SK-N-SH treated with all-trans-retinoic acid at 6 μM for 48 hours (cell line): ENCODE measurements around the gene PLEKHG5.
"Not testable (repeated sequence)": the region's sequence is repeated elsewhere in the genome, so short reads cannot be mapped to it uniquely, and the experiment has no call there.

Experiments
- ATAC-seq: fragments of 200-7000 bp; cut with Tn5 transposase; 3 replicates; pipeline ENCODE4 v1.9.1; 2020; ENCODE audit warnings: mild to moderate bottlenecking, moderate library complexity
- ARNTL ChIP-seq: fragments of 450-650 bp; formaldehyde crosslinking; IDR thresholded peaks from 2 replicates; pipeline ENCODE4 v1.5.0; 2020; ENCODE audit warnings: low read depth, mild to moderate bottlenecking, moderate library complexity, borderline replicate concordance
- BACH2 ChIP-seq: fragments of 250-450 bp; sonication (Bioruptor Pico); IDR thresholded peaks from 2 replicates; pipeline ENCODE4 v1.9.0; 2021; ENCODE audit warnings: mild to moderate bottlenecking, borderline replicate concordance
- CSDC2 ChIP-seq: fragments of 250-450 bp; sonication (Bioruptor Pico); IDR thresholded peaks from 2 replicates; pipeline ENCODE4 v1.5.0; 2020; ENCODE audit warnings: mild to moderate bottlenecking, moderate library complexity
- ESRRG ChIP-seq: fragments of 250-450 bp; sonication (Bioruptor Pico); IDR thresholded peaks from 2 replicates; pipeline ENCODE4 v1.6.1; 2021; ENCODE audit warnings: mild to moderate bottlenecking
- GLIS3 ChIP-seq: fragments of 250-450 bp; sonication (Bioruptor Pico); IDR thresholded peaks from 2 replicates; pipeline ENCODE4 v1.5.0; 2020; ENCODE audit warnings: mild to moderate bottlenecking, moderate library complexity
- ISL1 ChIP-seq: fragments of 250-450 bp; sonication (Bioruptor Pico); IDR thresholded peaks from 2 replicates; pipeline ENCODE4 v2.1.2; 2022; ENCODE audit warnings: mild to moderate bottlenecking, moderate library complexity
- OSR1 ChIP-seq: fragments of 250-450 bp; sonication (Bioruptor Pico); IDR thresholded peaks from 2 replicates; pipeline ENCODE4 v1.8.0; 2022; ENCODE audit warnings: moderate library complexity, mild to moderate bottlenecking, inconsistent platforms
- PPARA ChIP-seq: fragments of 250-450 bp; sonication (Bioruptor Pico); IDR thresholded peaks from 2 replicates; pipeline ENCODE4 v1.5.0; 2020; ENCODE audit warnings: mild to moderate bottlenecking, borderline replicate concordance
- RARB ChIP-seq: fragments of 250-450 bp; sonication (Bioruptor Pico); IDR thresholded peaks from 2 replicates; pipeline ENCODE4 v1.8.0; 2021; ENCODE audit warnings: mild to moderate bottlenecking, moderate library complexity
- SNAI2 ChIP-seq: fragments of 250-450 bp; sonication (Bioruptor Pico); IDR thresholded peaks from 2 replicates; pipeline ENCODE4 v1.5.0; 2020; ENCODE audit warnings: mild to moderate bottlenecking, moderate library complexity
- TCF4 ChIP-seq: fragments of 250-450 bp; sonication (Bioruptor Pico); IDR thresholded peaks from 2 replicates; pipeline ENCODE4 v1.8.0; 2021; ENCODE audit warnings: mild to moderate bottlenecking, moderate library complexity, borderline replicate concordance
- TOX ChIP-seq: fragments of 250-450 bp; sonication (Bioruptor Pico); IDR thresholded peaks from 2 replicates; pipeline ENCODE4 v1.8.0; 2021; ENCODE audit warnings: mild to moderate bottlenecking, moderate library complexity, borderline replicate concordance
- ZC3H10 ChIP-seq: fragments of 250-450 bp; sonication (Bioruptor Pico); IDR thresholded peaks from 2 replicates; pipeline ENCODE4 v1.5.1; 2021; ENCODE audit warnings: mild to moderate bottlenecking, moderate library complexity
- ZFP3 ChIP-seq: fragments of 250-450 bp; sonication (Bioruptor Pico); IDR thresholded peaks from 2 replicates; pipeline ENCODE4 v1.5.0; 2020; ENCODE audit warnings: mild to moderate bottlenecking, moderate library complexity
- ZFP30 ChIP-seq: fragments of 450-650 bp; formaldehyde crosslinking; IDR thresholded peaks from 2 replicates; pipeline ENCODE4 v1.5.0; 2022; ENCODE audit warnings: mild to moderate bottlenecking, moderate library complexity
- ZNF565 ChIP-seq: fragments of 450-650 bp; formaldehyde crosslinking; conservative IDR thresholded peaks from 2 replicates; pipeline ENCODE4 v1.5.0; 2020; ENCODE audit warnings: low read depth, mild to moderate bottlenecking, moderate library complexity
- ZNF8 ChIP-seq: fragments of 450-650 bp; formaldehyde crosslinking; IDR thresholded peaks from 2 replicates; pipeline ENCODE4 v1.5.0; 2020; ENCODE audit warnings: mild to moderate bottlenecking, moderate library complexity
- TF ChIP-seq, protein P1 (sequence below): fragments of 250-450 bp; sonication (Bioruptor Pico); IDR thresholded peaks from 2 replicates; pipeline ENCODE4 v1.5.0; 2020; ENCODE audit warnings: mild to moderate bottlenecking, moderate library complexity
- TF ChIP-seq, protein P2 (sequence below): fragments of 250-450 bp; sonication (Bioruptor Pico); IDR thresholded peaks from 2 replicates; pipeline ENCODE4 v1.8.0; 2020; ENCODE audit warnings: mild to moderate bottlenecking, moderate library complexity, borderline replicate concordance
- TF ChIP-seq, protein P3 (sequence below): fragments of 250-450 bp; sonication (Bioruptor Pico); IDR thresholded peaks from 2 replicates; pipeline ENCODE4 v1.5.1; 2021; ENCODE audit warnings: mild to moderate bottlenecking, moderate library complexity

PLEKHG5 gene

DNA sequence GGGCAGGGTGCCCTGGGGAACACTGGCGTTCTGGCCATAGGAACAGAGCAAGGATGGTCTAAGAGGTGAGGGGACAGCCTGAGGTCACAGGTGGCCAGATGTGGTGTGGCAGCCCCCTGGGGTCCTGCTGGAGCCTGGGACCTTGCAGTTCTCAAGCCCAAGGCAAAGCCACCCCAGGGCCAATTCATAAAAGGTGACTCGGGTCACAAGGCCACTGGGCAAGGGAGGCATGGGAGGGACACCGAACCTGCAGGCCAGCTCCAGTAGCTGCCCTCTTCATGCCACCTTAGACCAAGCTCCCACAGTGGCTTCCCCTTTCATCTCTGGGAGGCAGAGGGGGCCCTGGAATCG lies 44.8 kb downstream of the PLEKHG5 start:
- no peak for ATAC-seq
- TF ChIP-seq ZFP30, result no peak
- no peak for TF ChIP-seq ZC3H10 (CRISPR knock-in tag)
- TF ChIP-seq, protein P1, sequence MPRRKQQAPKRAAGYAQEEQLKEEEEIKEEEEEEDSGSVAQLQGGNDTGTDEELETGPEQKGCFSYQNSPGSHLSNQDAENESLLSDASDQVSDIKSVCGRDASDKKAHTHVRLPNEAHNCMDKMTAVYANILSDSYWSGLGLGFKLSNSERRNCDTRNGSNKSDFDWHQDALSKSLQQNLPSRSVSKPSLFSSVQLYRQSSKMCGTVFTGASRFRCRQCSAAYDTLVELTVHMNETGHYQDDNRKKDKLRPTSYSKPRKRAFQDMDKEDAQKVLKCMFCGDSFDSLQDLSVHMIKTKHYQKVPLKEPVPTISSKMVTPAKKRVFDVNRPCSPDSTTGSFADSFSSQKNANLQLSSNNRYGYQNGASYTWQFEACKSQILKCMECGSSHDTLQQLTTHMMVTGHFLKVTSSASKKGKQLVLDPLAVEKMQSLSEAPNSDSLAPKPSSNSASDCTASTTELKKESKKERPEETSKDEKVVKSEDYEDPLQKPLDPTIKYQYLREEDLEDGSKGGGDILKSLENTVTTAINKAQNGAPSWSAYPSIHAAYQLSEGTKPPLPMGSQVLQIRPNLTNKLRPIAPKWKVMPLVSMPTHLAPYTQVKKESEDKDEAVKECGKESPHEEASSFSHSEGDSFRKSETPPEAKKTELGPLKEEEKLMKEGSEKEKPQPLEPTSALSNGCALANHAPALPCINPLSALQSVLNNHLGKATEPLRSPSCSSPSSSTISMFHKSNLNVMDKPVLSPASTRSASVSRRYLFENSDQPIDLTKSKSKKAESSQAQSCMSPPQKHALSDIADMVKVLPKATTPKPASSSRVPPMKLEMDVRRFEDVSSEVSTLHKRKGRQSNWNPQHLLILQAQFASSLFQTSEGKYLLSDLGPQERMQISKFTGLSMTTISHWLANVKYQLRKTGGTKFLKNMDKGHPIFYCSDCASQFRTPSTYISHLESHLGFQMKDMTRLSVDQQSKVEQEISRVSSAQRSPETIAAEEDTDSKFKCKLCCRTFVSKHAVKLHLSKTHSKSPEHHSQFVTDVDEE (CRISPR knock-in tag), result no peak
- no peak for TF ChIP-seq ZFP3 (CRISPR knock-in tag)

DNA sequence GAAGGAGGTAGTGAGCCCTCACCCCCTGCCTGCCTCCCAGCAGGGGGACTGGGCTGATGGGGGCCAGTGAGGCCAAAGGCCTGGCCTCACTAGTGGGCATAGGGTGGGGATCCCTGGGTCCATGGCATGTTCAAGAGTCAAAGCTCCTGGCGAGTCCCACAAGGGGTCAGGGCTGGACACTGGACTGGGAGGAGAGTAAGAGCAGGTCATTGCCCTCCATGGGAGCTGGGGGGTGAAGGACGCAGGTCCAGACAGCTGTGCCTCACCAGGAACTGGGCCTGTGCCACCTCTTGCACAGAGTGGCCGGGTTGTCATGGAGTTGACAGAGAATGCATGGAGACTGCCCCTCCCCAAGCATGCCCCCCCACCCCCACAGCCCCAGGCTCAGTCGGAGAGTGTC lies 45.5 kb downstream of the PLEKHG5 start:
- not testable (repeated sequence) for ATAC-seq

DNA sequence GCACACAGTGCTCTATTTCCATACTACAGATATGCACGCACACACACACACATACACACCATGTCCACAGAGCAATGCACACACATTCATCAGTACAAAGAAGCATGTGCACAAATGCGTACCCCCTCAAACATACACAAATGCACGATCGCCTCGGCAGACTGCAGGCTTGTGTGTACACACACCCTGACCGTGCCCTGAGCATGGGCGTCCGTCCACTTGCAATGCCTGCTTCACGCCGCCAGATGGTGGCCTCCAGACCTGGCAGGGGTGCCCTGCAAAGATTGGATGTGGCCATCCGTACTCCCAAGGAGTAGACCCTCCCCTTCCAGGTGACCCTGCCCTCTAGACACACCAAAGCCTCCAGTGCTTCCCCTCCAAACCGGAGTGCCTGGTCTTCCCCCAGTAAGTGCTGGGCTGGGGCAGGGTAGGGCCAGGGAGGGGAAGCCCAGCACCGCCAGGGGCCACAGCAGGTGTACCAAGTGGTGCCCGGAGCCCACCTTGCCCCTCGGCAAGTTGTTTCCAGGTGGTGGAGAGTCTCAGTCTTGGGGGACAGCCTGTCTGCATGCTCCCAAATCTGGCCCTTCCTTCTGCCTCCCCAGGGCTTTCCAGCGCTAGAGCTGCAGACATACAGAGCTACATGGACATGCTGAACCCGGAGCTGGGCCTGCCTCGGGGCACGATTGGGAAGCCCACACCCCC lies 46.3 kb downstream of the PLEKHG5 start:
- ATAC-seq, result peak; percentile 82
- TF ChIP-seq ARNTL (CRISPR knock-in tag) (no peak), ZNF8 (CRISPR knock-in tag) (no peak), SNAI2 (CRISPR knock-in tag) (no peak), ZNF565 (CRISPR knock-in tag) (no peak), CSDC2 (CRISPR knock-in tag) (no peak), OSR1 (no peak), RARB (no peak), TOX (CRISPR knock-in tag) (no peak), PPARA (no peak), ISL1 (CRISPR knock-in tag) (no peak), ESRRG (CRISPR knock-in tag) (no peak), GLIS3 (CRISPR knock-in tag) (no peak), BACH2 (no peak), TCF4 (no peak), ZC3H10 (CRISPR knock-in tag) (no peak), ZFP30 (no peak)
- TF ChIP-seq, protein P1 (CRISPR knock-in tag), result no peak
- TF ChIP-seq, protein P2, sequence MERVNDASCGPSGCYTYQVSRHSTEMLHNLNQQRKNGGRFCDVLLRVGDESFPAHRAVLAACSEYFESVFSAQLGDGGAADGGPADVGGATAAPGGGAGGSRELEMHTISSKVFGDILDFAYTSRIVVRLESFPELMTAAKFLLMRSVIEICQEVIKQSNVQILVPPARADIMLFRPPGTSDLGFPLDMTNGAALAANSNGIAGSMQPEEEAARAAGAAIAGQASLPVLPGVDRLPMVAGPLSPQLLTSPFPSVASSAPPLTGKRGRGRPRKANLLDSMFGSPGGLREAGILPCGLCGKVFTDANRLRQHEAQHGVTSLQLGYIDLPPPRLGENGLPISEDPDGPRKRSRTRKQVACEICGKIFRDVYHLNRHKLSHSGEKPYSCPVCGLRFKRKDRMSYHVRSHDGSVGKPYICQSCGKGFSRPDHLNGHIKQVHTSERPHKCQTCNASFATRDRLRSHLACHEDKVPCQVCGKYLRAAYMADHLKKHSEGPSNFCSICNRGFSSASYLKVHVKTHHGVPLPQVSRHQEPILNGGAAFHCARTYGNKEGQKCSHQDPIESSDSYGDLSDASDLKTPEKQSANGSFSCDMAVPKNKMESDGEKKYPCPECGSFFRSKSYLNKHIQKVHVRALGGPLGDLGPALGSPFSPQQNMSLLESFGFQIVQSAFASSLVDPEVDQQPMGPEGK (CRISPR knock-in tag), result no peak
- TF ChIP-seq, protein P3, sequence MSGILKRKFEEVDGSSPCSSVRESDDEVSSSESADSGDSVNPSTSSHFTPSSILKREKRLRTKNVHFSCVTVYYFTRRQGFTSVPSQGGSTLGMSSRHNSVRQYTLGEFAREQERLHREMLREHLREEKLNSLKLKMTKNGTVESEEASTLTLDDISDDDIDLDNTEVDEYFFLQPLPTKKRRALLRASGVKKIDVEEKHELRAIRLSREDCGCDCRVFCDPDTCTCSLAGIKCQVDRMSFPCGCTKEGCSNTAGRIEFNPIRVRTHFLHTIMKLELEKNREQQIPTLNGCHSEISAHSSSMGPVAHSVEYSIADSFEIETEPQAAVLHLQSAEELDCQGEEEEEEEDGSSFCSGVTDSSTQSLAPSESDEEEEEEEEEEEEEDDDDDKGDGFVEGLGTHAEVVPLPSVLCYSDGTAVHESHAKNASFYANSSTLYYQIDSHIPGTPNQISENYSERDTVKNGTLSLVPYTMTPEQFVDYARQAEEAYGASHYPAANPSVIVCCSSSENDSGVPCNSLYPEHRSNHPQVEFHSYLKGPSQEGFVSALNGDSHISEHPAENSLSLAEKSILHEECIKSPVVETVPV (CRISPR knock-in tag), result no peak

DNA sequence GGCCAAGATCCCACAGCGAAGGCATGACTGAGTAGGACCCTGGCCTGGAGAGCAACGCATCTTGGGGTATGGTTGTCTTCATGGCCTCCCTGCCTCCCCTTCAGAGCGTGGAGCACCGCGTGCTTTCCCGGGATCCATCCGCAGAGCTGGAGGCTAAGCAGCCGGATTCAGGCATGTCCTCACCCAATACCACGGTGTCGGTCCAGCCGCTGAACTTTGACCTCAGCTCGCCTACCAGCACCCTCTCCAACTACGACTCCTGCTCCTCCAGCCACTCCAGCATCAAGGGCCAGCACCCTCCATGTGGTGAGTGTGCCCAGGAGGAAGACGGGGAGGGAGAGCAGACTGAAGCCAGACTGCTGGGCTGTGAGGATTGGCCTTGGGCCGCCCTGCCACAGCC lies 47.1 kb downstream of the PLEKHG5 start:
- no peak for ATAC-seq
- TF ChIP-seq ZNF8 (CRISPR knock-in tag) (no peak), ZNF565 (CRISPR knock-in tag) (no peak)
